OCI-LY1 (cell line): ENCODE measurements around the gene PCF11.

Source experiments
- H2AFZ ChIP-seq: fragments of 200-600 bp; sonication (generic), shearing (Covaris generic); 2 replicates; pipeline ENCODE4 v1.6.0; 2014; ENCODE audit warnings: antibody characterized with exemption, mild to moderate bottlenecking, low read length
- H3F3A ChIP-seq: fragments of 200-600 bp; sonication (generic), shearing (Covaris generic); 2 replicates; pipeline ENCODE4 v1.6.0; 2014; ENCODE audit warnings: mild to moderate bottlenecking, antibody characterized with exemption, low read length, moderate library complexity; ENCODE audit not compliant: insufficient read depth
- H3K27ac ChIP-seq: fragments of 200-600 bp; sonication (generic); 2 replicates; pipeline ENCODE4 v1.5.1; 2014; ENCODE audit warnings: low read length, mixed run types, mild to moderate bottlenecking, low read depth; ENCODE audit not compliant: poor library complexity, severe bottlenecking
- H3K27me3 ChIP-seq: fragments of 200-600 bp; sonication (generic); 2 replicates; pipeline ENCODE4 v1.6.0; 2014; ENCODE audit warnings: antibody characterized with exemption, mild to moderate bottlenecking, low read length, moderate library complexity; ENCODE audit not compliant: insufficient read depth
- H3K36me3 ChIP-seq: fragments of 200-600 bp; sonication (generic); 2 replicates; pipeline ENCODE4 v1.6.1; 2014; ENCODE audit warnings: mild to moderate bottlenecking, antibody characterized with exemption, low read length, moderate library complexity, mixed read lengths; ENCODE audit not compliant: insufficient read depth
- H3K4me1 ChIP-seq: fragments of 200-600 bp; sonication (generic); 2 replicates; pipeline ENCODE4 v1.5.1; 2014; ENCODE audit warnings: mild to moderate bottlenecking, low read length, moderate library complexity; ENCODE audit not compliant: insufficient read depth, severe bottlenecking
- H3K4me2 ChIP-seq: fragments of 200-600 bp; sonication (generic), shearing (Covaris generic); 2 replicates; pipeline ENCODE4 v1.6.1; 2014; ENCODE audit warnings: low read length
- H3K4me3 ChIP-seq: fragments of 200-600 bp; sonication (generic); 2 replicates; pipeline ENCODE4 v1.5.1; 2014; ENCODE audit warnings: low read length, low read depth, mild to moderate bottlenecking, mixed read lengths; ENCODE audit not compliant: poor library complexity, severe bottlenecking
- H3K79me2 ChIP-seq: fragments of 200-600 bp; shearing (Covaris generic); 2 replicates; pipeline ENCODE4 v1.6.1; 2016; ENCODE audit warnings: mixed run types, low read length, mixed read lengths; ENCODE audit not compliant: insufficient read depth
- H3K9ac ChIP-seq: fragments of 200-600 bp; sonication (generic), shearing (Covaris generic); 2 replicates; pipeline ENCODE4 v1.6.1; 2014; ENCODE audit warnings: mild to moderate bottlenecking, low read length, mixed read lengths
- H3K9me2 ChIP-seq: fragments of 200-600 bp; sonication (generic), shearing (Covaris generic); 2 replicates; pipeline ENCODE4 v1.6.1; 2014; ENCODE audit warnings: low read depth, mild to moderate bottlenecking, low read length, mixed read lengths
- H3K9me3 ChIP-seq: fragments of 200-600 bp; shearing (Covaris generic); 2 replicates; pipeline ENCODE4 v1.6.1; 2014; ENCODE audit warnings: low read length, mixed read lengths
- H4K20me1 ChIP-seq: fragments of 200-600 bp; sonication (generic), shearing (Covaris generic); 2 replicates; pipeline ENCODE4 v1.6.0; 2016; ENCODE audit warnings: mild to moderate bottlenecking, low read length; ENCODE audit not compliant: insufficient read depth
- EZH2 ChIP-seq: fragments of 200-600 bp; sonication (generic), shearing (Covaris generic); IDR thresholded peaks from 2 replicates; pipeline ENCODE4 v1.8.0; 2017; ENCODE audit warnings: borderline replicate concordance, mixed run types, mild to moderate bottlenecking, antibody characterized with exemption, low read length, moderate library complexity, mixed read lengths
- TF ChIP-seq, protein P1 (sequence below): fragments of 200-600 bp; sonication (generic), shearing (Covaris generic); IDR thresholded peaks from 2 replicates; pipeline ENCODE4 v1.5.1; 2017; ENCODE audit warnings: mild to moderate bottlenecking, antibody characterized with exemption, low read length, moderate library complexity, mixed read lengths

PCF11 gene

DNA sequence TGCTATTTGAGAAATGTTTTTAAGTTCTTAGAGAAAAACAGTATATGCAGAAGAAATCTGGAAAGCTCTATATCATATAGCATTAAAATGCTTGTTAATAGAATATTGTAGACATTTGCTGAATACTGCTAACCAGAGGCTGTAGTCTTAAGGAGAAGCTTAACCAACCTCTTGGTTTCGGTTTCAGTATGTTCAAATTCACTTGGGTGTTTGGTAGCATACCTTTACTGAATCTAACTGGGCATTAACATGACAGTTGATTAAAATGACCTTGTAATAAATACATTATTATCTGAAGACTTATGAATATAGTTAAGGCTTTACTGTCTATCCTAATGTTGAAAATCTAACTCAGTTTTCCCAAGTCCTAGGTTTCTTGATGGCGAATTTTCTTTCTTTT is 5.4 kb downstream of the PCF11 start:
- peaks cover 37% of the 10 kb centered on the region for H3K4me1 ChIP-seq

DNA sequence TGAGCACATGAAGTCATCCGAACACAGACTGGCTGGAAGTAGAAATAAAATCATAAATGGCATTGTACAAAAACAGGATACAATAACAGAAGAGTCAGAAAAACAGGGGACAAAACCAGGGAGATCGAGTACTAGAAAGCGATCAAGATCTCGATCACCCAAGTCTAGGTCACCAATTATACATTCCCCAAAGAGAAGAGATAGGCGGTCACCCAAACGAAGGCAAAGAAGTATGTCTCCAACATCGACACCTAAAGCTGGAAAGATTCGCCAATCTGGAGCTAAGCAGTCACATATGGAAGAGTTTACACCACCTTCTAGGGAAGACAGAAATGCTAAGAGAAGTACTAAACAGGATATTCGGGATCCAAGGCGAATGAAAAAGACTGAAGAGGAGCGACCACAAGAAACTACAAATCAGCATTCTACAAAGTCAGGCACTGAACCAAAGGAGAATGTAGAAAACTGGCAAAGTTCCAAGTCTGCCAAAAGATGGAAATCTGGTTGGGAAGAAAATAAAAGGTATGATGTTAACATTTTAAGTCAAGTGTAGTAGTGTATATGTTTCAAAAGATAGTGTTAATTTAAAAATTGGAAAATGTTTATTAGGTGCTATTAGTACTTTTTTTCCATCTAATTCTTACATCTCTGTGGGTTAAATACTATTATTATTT is 9.4 kb downstream of the PCF11 start:
- Histone ChIP-seq H3K4me1 (peaks cover 50% of the 10 kb centered on the region), H3K4me2 (no peak overlapping the region), H3K9ac (no peak overlapping the region), H3K9me3 (no peaks in the 10 kb centered on the region), H3K36me3 (peaks cover 92% of the 10 kb centered on the region), H4K20me1 (peaks cover 7% of the 10 kb centered on the region), H3K9me2 (no peaks in the 10 kb centered on the region), H3F3A (no peaks in the 10 kb centered on the region), H3K79me2 (peaks cover 91% of the 10 kb centered on the region), H2AFZ (no peak overlapping the region), H3K4me3 (no peak overlapping the region), H3K27me3 (no peaks in the 10 kb centered on the region), H3K27ac (no peak overlapping the region)
- TF ChIP-seq EZH2 = no peak
- TF ChIP-seq, protein P1, sequence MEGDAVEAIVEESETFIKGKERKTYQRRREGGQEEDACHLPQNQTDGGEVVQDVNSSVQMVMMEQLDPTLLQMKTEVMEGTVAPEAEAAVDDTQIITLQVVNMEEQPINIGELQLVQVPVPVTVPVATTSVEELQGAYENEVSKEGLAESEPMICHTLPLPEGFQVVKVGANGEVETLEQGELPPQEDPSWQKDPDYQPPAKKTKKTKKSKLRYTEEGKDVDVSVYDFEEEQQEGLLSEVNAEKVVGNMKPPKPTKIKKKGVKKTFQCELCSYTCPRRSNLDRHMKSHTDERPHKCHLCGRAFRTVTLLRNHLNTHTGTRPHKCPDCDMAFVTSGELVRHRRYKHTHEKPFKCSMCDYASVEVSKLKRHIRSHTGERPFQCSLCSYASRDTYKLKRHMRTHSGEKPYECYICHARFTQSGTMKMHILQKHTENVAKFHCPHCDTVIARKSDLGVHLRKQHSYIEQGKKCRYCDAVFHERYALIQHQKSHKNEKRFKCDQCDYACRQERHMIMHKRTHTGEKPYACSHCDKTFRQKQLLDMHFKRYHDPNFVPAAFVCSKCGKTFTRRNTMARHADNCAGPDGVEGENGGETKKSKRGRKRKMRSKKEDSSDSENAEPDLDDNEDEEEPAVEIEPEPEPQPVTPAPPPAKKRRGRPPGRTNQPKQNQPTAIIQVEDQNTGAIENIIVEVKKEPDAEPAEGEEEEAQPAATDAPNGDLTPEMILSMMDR = no peak

More for the DNA sequence above, 5.4 kb downstream of the PCF11 start:
- no peaks in the 10 kb centered on the region for H3K9me3 ChIP-seq
- H3K9me2 ChIP-seq = no peaks in the 10 kb centered on the region
- H3F3A ChIP-seq = no peaks in the 10 kb centered on the region
- H3K27me3 ChIP-seq = no peaks in the 10 kb centered on the region
- H3K27ac ChIP-seq = no peak overlapping the region
- H4K20me1 ChIP-seq = 0 out of 2 replicates have a peak, but pooled peaks cover 4% of the 10 kb centered on the region
- H2AFZ ChIP-seq = no peak overlapping the region
- H3K9ac ChIP-seq = no peak overlapping the region
- H3K4me2 ChIP-seq = no peak overlapping the region
- no peak for TF ChIP-seq EZH2
- TF ChIP-seq, protein P1 = no peak
- peaks cover 91% of the 10 kb centered on the region for H3K79me2 ChIP-seq
- peaks cover 89% of the 10 kb centered on the region for H3K36me3 ChIP-seq
- H3K4me3 ChIP-seq = no peak overlapping the region

DNA sequence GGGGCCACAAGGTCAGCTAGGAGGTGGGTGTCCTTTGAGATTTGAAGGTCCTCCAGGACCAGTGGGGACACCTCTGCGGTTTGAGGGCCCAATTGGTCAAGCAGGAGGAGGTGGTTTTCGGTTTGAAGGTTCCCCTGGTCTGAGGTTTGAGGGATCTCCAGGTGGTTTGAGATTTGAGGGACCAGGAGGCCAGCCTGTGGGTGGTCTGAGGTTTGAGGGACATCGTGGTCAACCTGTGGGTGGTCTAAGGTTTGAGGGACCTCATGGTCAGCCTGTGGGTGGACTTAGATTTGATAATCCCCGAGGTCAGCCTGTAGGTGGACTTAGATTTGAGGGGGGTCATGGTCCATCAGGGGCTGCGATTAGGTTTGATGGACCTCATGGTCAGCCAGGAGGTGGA is 11.8 kb downstream of the PCF11 start:
- H3K4me3 ChIP-seq = peak overlapping the region; percentile 41
- H3F3A ChIP-seq = no peaks in the 10 kb centered on the region
- no peak overlapping the region for H2AFZ ChIP-seq
- TF ChIP-seq, protein P1 = no peak
- TF ChIP-seq EZH2 = no peak
- H3K27me3 ChIP-seq = no peaks in the 10 kb centered on the region
- no peaks in the 10 kb centered on the region for H3K9me3 ChIP-seq
- H3K79me2 ChIP-seq = peaks cover 92% of the 10 kb centered on the region
- no peak overlapping the region for H3K9ac ChIP-seq
- peaks cover 53% of the 10 kb centered on the region for H3K4me1 ChIP-seq
- H3K36me3 ChIP-seq = peaks cover 99% of the 10 kb centered on the region
- no peak overlapping the region for H3K27ac ChIP-seq
- H3K4me2 ChIP-seq = peak overlapping the region; percentile 60; the same call in 1 of the 2 replicates
- no peaks in the 10 kb centered on the region for H3K9me2 ChIP-seq
- peaks cover 7% of the 10 kb centered on the region for H4K20me1 ChIP-seq
